OCI-LY3 (cell line): Measurements from ENCODE around the gene NRXN3.

Experiments
- H2AFZ ChIP-seq: fragments of 200-600, 300-600 bp; shearing (Covaris generic); 2 replicates; pipeline ENCODE4 v1.6.0; 2014; ENCODE audit warnings: antibody characterized with exemption, low read depth, low read length
- H3K27ac ChIP-seq: fragments of 200-600, 300-600 bp; sonication (generic); 2 replicates; pipeline ENCODE4 v1.5.1; 2014; ENCODE audit warnings: mild to moderate bottlenecking, low read length, moderate library complexity, mixed read lengths
- H3K27me3 ChIP-seq: fragments of 200-600, 300-600 bp; sonication (generic); 2 replicates; pipeline ENCODE4 v1.6.1; 2014; ENCODE audit warnings: low read depth, low read length, mixed read lengths
- H3K36me3 ChIP-seq: fragments of 200-600, 300-600 bp; sonication (generic); replicated peaks from 2 replicates; pipeline ENCODE3; 2014; ENCODE audit warnings: low read depth, low read length, mixed read lengths
- H3K4me1 ChIP-seq: fragments of 300-600, 200-600 bp; sonication (generic); 2 replicates; pipeline ENCODE4 v1.6.1; 2014; ENCODE audit warnings: low read length, mixed read lengths
- H3K4me2 ChIP-seq: fragments of 200-600, 300-600 bp; sonication (generic); 2 replicates; pipeline ENCODE4 v1.6.1; 2014; ENCODE audit warnings: low read length, mixed read lengths
- H3K4me3 ChIP-seq: fragments of 300-600, 200-600 bp; sonication (generic); 2 replicates; pipeline ENCODE4 v1.5.1; 2014; ENCODE audit warnings: antibody characterized with exemption, mild to moderate bottlenecking, low read length, moderate library complexity
- H3K79me2 ChIP-seq: fragments of 300-600, 200-600 bp; shearing (Covaris generic); 2 replicates; pipeline ENCODE4 v1.6.1; 2014; ENCODE audit warnings: mild to moderate bottlenecking, low read length, mixed read lengths
- H3K9ac ChIP-seq: fragments of 300-600, 200-600 bp; shearing (Covaris generic); 2 replicates; pipeline ENCODE4 v1.6.0; 2014; ENCODE audit warnings: mild to moderate bottlenecking, low read length, moderate library complexity
- H3K9me3 ChIP-seq: fragments of 200-600, 300-600 bp; shearing (Covaris generic); 2 replicates; pipeline ENCODE4 v1.6.1; 2014; ENCODE audit warnings: low read length, mixed read lengths; ENCODE audit not compliant: insufficient read depth
- H4K20me1 ChIP-seq: fragments of 200-600, 300-600 bp; sonication (generic); 2 replicates; pipeline ENCODE4 v1.6.1; 2016; ENCODE audit warnings: low read length, mixed read lengths; ENCODE audit not compliant: insufficient read depth
- CTCF ChIP-seq: fragments of 200-600, 300-600 bp; sonication (generic); IDR thresholded peaks from 2 replicates; pipeline ENCODE4 v1.5.1; 2014; ENCODE audit warnings: antibody characterized with exemption, low read length, low read depth
- EZH2phosphoT487 ChIP-seq: fragments of 200-600 bp; shearing (Covaris generic); IDR thresholded peaks from 2 replicates; pipeline ENCODE4 v1.6.1; 2018; ENCODE audit warnings: antibody characterized with exemption, mixed run types, low read depth

NRXN3 gene

GRCh38 chr14:78197051-78197450 is 26.9 kb downstream of the NRXN3 start:
- TF ChIP-seq EZH2phosphoT487 = no peak
- TF ChIP-seq CTCF = no peak
- no peak overlapping the region for H2AFZ ChIP-seq
- no peak overlapping the region for H3K4me2 ChIP-seq
- no peaks in the 10 kb centered on the region for H3K4me1 ChIP-seq
- H3K27ac ChIP-seq = no peak overlapping the region
- no peaks in the 10 kb centered on the region for H3K79me2 ChIP-seq
- no peaks in the 10 kb centered on the region for H4K20me1 ChIP-seq
- H3K27me3 ChIP-seq = no peaks in the 10 kb centered on the region
- no peaks in the 10 kb centered on the region for H3K36me3 ChIP-seq
- H3K4me3 ChIP-seq = no peak overlapping the region
- no peaks in the 10 kb centered on the region for H3K9me3 ChIP-seq
- H3K9ac ChIP-seq = no peak overlapping the region

- Histone ChIP-seq H3K36me3 (no peaks in the 10 kb centered on the region), H3K4me2 (no peak overlapping the region), H3K27me3 (no peaks in the 10 kb centered on the region), H3K4me1 (no peaks in the 10 kb centered on the region), H3K79me2 (no peaks in the 10 kb centered on the region), H3K9me3 (no peaks in the 10 kb centered on the region), H2AFZ (no peak overlapping the region), H3K27ac (no peak overlapping the region), H3K4me3 (no peak overlapping the region), H3K9ac (no peak overlapping the region), H4K20me1 (no peaks in the 10 kb centered on the region)
- TF ChIP-seq EZH2phosphoT487 = no peak
- no peak for TF ChIP-seq CTCF
Observed at GRCh38 chr14:78202163-78202562, 32.0 kb downstream of the NRXN3 start.

- H3K79me2 ChIP-seq = no peaks in the 10 kb centered on the region
- H2AFZ ChIP-seq = no peak overlapping the region
- no peaks in the 10 kb centered on the region for H3K27me3 ChIP-seq
- no peaks in the 10 kb centered on the region for H4K20me1 ChIP-seq
- H3K9ac ChIP-seq = no peak overlapping the region
- TF ChIP-seq EZH2phosphoT487 (no peak), CTCF (no peak)
- no peak overlapping the region for H3K27ac ChIP-seq
- no peak overlapping the region for H3K4me2 ChIP-seq
- H3K4me1 ChIP-seq = no peaks in the 10 kb centered on the region
- H3K36me3 ChIP-seq = no peaks in the 10 kb centered on the region
- H3K4me3 ChIP-seq = no peak overlapping the region
- H3K9me3 ChIP-seq = no peaks in the 10 kb centered on the region
Observed at GRCh38 chr14:78202976-78203375, 32.8 kb downstream of the NRXN3 start.

GRCh38 chr14:78207414-78207813 is 37.2 kb downstream of the NRXN3 start:
- Histone ChIP-seq H2AFZ (no peak overlapping the region), H3K79me2 (no peaks in the 10 kb centered on the region), H4K20me1 (no peaks in the 10 kb centered on the region), H3K4me2 (no peak overlapping the region), H3K9me3 (no peaks in the 10 kb centered on the region), H3K27ac (no peak overlapping the region), H3K4me1 (no peaks in the 10 kb centered on the region), H3K4me3 (no peak overlapping the region), H3K36me3 (no peaks in the 10 kb centered on the region), H3K27me3 (no peaks in the 10 kb centered on the region), H3K9ac (no peak overlapping the region)
- TF ChIP-seq EZH2phosphoT487 = no peak
- no peak for TF ChIP-seq CTCF
